GM18498 (cell line): ENCODE measurements around the gene ALKBH3.

Source experiments
- ATAC-seq: cut with Tn5 transposase; IDR thresholded peaks from one replicate; pipeline ENCODE4 v1.9.1; 2021; ENCODE audit warnings: mild to moderate bottlenecking, moderate library complexity; ENCODE audit not compliant: unreplicated experiment

Gene ALKBH3

DNA sequence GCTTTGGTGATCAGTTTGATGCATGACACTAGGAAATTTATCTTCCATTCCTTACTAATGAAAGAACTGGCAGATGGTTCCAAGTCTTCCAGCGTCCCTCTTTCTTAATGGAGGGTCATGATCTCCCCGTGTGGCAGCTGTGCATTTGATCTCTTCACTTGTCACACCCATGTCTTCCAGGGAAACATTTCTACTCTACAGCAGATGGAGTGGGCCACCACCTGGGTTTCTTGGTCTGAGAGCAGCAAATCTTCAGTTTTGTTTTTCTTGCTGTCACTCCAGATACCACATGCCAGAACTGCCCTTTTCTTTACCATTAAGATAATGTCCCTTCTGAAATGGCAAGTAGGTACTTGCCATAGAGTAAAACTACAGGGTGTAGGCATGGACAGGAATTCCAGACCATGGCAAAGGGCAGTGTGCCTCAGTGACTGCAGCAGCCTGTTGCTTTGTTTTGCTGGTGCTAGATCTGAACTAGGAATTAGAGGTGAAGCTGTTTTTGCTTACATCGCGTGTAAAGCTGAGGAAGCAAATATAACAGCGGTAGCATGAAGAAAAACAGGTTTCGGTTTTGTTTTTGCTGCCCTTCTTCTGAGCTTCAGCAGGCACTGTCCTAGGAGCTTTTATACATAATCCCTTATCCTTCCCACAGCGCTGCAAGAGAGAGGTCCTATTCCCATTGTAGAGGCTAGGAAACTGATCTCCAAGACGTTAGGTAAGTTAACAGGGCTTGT lies 41.1 kb downstream of the ALKBH3 start:
- ATAC-seq: no peak

DNA sequence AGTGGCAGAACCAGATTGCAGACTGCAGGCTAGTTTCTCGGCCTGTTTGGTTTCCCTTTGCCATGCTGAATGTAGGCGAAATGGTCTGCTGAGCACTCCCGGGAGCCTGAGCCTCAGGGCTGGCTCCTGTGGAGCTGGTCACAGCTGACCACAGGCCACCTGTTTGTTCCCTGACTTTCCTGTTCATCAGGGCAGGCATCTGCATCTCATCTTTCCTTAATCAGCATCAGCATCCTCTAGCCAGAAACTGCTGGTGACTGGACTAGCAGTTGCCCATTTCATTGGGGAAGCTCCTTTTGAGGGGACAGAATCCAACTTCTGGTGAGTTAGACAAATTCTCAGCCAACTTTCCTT lies 41.6 kb downstream of the ALKBH3 start:
- no peak for ATAC-seq

DNA sequence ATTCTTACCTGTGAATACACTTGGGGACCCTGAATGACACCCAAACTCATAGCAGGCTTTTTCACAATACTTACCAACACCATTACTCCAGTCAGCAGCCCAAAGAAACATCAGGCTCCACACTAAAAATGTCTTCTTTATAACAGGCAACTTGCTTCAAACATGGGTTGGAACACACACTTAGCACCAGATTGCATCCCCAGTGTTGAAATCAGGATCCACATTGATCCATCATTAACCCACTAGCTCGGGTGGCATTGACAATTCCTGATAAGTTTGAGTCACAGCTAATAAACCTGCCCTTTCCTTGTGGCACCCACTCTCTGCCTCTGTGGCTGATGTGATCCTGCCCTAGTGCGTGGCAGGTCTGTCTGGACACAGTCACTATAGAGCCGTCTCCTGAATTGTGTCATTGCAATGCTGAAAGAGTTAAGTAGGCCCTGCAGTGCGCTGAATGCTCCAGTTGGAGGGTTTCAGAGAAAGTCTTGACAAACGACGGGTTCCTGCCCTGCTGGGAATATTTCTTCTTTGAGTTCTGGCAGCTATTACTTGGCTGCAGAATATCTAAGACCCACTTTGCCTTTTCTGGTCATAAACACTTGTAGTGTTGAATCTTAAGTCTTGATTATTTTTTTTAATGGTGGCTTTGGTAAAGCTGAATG lies 42.2 kb downstream of the ALKBH3 start:
- no peak for ATAC-seq

- ATAC-seq: no peak
Observed at GRCh38 chr11:43923406-43924111, 42.9 kb downstream of the ALKBH3 start.

DNA sequence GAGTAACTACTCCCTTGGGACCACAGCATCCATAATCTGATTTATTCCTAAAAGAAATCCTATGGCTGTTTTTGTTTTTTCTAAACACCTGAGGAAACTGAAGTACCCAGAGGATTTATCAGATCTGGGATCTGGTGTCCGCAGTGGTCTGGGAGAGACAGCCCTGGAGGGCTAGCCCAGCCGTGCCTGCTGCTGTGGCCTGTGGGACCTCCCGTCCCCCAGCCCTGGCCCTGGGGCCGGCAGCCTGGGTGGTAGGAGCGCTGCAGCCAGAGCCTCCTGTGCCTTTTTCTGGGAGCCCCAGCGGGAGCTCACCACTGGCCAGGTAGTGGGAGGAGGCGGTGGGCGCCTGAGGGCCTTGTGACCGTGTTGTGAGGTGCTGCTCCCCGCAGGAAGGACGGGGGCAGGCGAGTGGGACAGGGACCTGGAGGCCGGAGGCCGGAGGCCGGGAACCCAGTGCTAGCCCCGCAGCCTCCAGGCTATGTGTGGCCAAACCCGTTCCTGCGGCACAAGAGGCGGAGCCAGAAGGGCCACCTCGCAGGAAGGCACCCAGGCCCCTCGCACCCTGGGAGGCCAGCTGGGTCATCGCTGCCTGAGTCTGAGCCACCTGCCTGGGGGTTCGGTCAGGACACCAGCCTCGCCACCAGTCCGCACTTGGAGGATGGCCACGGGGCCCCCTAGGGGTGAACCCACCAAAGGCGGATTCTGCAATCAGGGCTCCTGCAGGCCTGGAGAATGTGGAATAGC lies 43.7 kb downstream of the ALKBH3 start:
- ATAC-seq: no peak

DNA sequence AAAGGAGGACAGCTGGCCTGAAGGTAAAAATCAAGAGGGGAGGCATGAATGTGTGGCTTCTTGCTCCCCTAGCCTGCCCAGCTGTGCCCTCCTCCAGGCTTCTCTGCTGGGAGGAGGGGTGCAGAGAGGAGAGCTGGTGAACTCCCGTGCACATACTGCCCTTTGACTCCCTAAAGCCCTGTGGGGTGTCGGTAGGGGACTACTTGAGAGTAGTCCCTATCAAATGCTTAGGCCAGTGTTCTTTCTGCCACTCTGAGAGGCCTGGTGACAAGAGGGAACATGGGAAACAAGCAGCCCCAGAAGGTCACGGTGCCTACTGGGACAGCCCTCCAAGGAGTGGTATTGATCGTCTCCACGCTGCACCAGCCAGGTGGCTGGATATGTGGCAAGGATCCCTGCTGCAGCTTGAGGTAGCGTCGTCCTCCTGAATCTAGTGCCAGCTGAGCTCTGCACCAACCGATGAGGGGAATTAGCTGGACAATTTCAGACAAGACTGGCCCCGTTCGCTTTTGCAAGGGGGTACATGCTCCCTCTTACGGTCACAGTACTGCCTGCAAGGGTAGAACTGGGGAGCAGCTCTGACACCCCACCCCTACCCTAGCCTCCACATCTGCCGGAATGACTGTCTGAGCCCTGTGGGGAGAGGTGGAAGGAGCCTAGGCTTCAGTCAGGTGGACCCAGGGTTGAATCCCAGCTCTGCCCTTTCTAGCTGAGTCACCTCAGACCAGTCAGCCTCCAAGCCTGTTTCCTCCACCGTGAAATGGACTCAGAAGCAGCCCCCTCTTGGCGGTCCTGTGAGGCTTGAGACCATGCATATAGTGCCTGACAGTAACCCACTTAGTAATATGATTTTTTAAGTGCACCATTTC lies 44.7 kb downstream of the ALKBH3 start:
- ATAC-seq: no peak

DNA sequence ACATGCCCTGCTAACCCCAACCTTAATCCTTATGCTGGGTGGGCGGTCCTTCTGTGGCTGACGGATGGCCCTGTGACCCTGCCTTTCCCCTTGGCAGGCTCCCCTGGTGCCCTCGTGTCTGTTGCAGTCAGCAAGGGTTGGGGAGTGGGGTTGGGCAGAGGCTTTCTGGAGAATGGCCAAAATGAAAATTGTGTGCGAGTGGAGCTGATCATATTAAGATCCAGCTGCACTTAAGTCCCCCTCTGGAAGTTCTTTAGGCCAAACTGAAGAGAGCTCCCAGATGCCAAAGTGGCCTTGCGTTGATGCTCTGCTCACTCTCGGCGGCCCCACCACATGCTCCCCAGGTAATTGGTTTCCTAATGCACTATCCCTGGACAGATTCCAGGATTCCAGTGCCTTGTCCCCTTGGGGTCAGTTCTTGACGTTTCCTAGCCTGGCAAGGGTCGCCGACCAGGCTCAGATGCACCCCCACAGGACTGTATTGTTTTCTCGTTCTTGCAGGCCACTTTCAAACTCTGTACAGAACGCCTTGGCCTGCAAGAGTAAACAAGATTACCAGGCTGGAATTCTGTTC lies 45.4 kb downstream of the ALKBH3 start:
- no peak for ATAC-seq

GRCh38 chr11:43927070-43927469 lies 46.4 kb downstream of the ALKBH3 start:
- ATAC-seq: no peak

GRCh38 chr11:43927925-43928707 lies 47.5 kb downstream of the ALKBH3 start:
- no peak for ATAC-seq

DNA sequence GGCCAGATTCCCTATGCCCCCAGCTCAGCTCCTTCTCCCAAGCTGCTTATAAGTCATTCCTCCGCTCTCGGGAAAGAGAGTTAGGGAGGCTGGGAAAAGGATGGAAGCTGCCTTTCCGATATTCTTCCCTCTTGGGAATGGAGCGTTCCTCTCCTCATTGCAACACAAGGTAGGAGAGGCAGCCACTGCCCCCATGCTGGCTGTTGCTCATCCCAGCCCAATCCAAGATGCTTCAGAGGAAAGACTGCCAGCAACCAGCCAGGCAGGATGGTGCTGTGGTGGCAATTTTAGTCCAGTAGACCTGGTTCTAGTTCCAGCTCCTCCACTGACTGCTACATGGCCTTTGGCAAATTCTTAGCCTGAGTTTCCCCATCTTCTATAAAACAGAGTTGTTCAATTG lies 48.1 kb downstream of the ALKBH3 start:
- ATAC-seq: no peak

GRCh38 chr11:43930868-43931716 lies 50.5 kb downstream of the ALKBH3 start:
- no peak for ATAC-seq

GRCh38 chr11:43931717-43932039 lies 51.0 kb downstream of the ALKBH3 start:
- no peak for ATAC-seq

GRCh38 chr11:43933226-43933607 lies 52.6 kb downstream of the ALKBH3 start:
- ATAC-seq: no peak

DNA sequence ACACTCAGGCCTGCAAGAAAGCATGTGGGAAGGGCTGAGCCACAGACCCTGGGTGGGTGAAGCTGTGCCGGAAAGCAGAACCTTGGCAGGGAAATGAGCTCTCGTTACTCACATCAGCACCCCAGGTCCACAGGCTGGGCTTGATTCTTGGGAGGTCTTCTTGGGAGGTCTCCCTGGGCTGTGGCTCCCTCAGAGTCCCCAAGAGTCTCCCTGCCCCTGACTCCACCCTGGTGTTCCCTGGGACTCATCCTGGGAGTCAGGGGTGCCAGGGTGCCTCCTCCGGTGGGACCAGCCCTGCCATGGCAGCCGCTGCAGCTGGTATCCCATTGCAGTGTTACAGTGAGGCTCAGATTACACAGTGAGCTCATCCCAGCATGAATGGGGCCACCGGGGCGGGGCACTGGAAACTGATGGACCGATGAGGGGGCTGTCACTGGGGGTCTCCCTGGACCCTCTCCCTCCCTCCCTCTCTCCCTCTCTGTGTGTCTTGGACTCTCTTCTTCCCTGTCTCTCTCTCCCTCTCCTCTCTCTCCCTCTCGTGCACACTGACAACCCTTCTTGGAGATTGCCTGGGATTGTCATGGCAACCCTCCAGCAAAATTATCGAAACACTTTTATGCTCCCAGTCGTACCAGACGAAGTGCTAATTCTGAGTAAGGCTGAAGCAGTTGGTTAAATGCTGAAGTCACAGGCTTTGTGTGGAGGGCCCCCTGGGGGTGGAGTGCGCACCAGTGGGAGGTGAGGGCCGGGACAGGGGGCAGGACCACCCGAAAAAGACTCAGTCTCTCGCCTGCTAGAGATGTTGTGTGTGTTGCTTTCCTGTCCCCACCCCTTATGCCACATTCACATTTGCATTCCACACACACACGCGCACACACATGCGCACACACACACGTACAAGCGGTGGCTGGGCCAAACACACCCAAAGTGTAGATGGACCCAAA lies 53.2 kb downstream of the ALKBH3 start:
- no peak for ATAC-seq

DNA sequence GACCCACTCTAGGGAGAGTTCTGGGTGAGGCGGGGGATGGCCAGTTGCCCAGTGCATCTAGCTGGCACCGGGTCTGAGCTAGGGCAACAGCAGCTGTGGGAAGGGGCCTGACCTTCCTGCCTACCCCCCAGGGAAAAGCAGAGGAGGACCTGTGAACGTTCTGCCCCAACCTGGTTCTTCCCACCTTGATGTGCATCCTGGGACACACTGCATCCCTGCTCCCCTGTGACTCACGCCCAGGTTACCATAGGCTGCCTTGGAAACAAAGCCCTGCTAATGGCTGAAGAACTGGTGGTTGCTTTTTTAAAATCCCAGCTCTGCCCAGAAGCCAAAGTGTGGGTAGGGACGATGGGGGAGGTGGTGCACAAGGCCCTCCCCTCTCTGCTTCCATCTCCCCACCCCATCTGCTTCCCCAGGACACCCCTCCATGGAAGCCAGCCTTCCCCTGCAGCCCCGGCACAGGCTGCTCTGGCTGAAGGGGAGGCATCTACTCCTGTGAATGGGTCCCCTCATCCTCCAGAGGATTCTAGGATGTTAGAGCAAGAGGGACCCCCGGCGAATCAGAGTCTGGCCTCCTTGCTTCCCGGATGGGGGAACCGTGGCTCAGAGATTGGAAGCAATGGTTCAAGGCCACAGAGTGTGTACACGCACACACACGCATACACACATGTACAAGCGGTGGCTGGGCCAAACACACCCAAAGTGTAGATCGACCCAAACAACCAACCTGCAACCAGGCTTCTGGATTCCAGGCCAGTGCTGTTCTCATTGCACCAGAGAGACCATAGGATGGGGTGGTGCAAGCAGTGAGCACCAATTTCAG lies 54.2 kb downstream of the ALKBH3 start:
- no peak for ATAC-seq

DNA sequence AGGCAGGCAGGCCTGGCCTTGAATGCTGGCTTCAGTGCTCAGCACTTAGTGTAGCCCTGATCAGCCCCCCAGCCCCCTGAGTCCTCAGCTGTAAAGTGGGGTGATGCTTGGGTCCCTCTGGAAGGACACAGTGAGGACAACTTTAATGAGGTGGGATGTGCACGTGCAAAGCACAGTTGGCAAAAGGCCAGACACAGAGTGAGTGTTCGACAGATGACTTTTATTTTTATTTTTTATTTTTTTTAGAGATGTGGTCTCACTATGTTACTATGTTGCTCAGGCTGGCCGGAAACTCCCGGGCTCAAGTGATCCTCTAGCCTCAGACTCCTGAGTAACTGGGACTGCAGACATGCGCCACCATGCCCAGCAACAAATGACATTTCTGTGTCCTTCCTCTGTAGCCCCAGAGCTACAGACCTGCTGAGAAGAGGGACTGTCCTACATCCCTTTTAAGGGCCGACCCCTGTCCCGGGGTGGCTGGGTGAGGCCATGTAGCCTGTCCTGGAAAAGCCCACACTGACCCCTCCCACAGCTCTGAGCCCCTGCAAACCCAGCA lies 54.9 kb downstream of the ALKBH3 start:
- no peak for ATAC-seq
